Measurements from ENCODE around the gene ZNF101.

DNA sequence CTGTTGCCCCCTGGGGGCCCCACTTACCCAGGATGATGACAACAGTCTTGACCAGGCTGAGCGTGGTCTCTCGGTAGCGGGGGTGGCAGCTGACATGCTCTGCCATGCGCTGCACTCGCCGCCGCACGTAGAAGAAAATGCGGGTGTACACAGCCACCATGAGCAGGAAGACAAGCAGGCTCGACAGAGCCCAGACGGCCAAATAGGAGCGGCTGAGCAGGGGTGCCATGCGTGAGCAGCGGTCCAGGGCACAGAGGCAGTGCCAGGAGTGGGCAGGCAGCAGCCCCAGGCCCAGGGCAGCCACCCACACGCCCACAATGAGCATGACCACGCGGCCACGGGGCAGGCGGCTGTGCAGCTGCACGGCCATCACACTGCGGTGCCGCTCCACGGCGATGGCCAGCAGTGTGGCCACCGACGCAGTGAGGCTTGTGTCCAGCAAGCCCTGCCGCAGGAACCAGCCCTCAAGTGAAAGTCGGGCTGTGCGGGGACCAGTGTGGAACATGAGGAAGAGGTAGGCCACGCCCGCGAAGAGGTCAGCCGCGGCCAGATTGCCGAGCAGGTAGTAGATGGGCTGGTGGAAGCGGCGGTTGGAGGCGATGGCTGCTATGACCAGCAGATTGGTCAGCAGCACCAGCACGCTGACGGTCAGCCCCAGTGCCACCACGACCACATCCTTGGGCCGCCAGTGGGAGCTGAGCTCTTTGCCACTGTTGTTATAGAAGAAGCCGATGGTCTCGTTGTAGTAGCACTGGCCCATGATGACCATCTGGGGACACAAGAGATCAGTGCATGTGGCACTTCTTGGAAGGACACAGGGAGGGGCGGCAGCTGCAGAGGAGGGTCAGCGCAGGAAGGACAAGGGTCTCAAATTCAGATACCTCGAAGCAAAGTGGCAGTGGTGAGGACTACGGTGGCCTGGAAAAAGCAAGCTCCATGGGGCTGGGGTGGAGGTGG, 41.8 kb upstream of the ZNF101 start:
- TF ChIP-seq POLR2A (IDR thresholded peaks at IDR 0.05; ENCODE audit: low read depth, low read length) (peak; percentile 8; the same call in 1 of the 2 replicates), POLR2AphosphoS5 (IDR thresholded peaks at IDR 0.05; ENCODE audit: low read depth, low read length) (no peak; the same call in 1 of the 2 replicates)

All from GM12892 (cell line).